GM18502 (cell line): ENCODE results near the gene ARL8A.

ENCODE experiments used
- ATAC-seq: cut with Tn5 transposase; IDR thresholded peaks from one replicate; pipeline ENCODE4 v1.9.1; 2021; ENCODE audit warnings: mild to moderate bottlenecking; ENCODE audit not compliant: unreplicated experiment, poor library complexity

Gene ARL8A

DNA sequence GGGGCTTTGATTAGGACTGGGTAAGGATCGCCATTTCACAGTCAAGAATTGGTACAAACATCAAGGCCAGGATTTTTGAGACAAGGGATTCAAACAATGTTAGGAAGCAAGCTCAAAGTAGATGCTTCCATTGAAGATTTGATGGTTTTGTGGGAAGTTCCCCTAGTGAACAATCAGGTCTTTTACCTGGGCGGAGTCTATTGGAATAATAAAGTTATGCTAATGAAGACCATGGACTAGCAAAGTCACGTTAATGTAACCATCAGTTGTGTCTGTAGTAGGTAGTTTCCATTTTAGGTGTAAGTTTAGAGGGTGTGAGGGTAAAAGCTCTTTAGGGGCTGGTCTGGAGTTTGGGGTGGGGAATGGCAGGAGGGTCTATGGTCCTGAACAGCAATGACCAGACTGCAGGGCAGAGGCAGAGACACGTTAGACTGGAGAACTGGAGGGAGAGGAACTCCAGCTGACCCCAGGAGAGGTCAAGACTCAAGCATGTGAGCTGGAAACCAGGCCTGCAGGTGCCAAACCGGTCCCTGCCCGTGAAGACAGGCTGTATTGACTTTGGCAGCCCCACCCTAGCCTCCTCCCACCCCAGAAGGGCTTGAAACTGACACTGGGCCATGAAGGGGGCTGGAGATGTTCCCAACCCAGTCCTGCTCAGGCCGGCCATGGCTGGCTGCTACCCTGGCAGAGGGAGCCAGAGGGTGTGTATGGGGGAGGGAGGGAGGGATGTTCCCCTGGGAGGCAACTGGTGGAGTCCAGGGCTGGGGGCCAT lies 57.8 kb downstream of the ARL8A start:
- no peak for ATAC-seq

DNA sequence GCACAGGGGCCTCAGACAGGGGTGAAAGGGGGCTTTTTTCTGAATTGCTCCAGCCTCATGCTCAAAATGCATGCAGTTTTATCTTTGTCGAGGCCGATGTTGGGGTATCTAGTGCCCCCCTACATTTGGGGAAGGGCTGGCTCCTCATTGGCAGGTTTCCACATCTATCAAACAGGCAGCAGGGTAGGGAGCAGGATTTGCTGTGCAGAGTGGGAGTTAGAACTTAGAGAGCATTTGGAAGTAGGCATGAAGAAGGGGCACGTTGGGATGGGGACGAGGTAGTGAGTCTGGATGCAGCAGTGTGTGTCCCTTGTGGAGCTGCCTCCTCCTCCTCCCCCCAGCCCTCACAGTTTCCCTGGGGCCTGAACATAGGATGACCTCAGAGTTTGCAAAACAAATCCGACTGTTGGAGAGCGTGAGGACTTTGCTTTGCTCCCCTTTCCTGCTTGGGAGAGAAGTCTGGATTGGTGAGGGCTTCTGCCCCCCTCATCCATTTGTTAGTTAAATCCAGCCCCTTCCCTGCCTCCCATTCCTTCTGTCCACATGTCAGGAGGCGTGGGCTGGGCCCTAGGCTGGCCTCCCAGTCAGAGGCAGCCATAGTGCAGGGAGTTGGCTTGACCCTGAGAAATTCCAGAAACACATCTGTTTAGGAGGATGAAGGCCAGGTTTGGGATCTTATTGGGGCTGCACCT lies 58.7 kb downstream of the ARL8A start:
- no peak for ATAC-seq

DNA sequence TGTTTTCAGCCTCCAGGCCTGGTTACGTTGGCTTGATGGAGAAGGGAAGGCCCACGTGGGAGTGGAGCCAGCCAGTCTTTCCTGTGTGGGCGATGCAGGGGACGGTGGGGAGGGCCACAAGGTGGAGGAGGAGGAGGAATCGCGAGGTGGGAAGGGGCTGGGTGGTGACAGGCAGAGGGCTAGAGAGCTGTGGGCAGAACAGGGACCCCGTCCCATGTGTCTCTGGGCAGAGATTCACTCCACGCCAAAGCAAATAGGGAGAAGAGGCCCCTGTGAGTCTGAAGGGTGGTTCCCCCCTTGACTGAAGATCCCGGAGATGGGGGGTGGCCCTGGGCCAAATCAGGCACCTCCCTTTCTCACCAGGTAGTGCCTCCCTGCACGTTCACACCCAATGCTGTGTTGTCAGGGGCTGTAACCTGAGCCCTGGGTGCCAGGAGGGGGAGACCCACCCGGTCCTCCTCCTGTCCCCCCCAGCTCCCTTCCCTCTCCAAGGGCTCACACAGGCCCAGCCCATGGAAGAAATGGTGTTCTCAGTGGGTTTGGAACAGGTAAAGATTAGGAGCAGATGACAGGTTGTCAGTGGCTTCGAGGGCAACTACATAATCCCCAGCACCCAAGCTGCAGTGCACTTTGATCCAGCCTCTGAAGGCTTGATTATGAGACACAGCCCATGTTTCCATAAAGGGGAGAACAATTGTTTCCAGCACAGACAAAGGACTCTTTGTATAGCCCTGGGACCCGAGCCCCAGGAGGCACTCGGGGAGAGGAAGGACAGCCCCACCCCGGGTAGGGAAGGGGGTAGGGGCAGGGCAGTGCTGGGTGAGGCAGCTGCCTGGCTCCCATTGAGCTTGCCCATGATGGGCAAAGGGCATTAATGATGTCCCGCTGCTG lies 59.5 kb downstream of the ARL8A start:
- ATAC-seq: no peak
